OCI-LY1 (cell line): Measurements from ENCODE around the gene GPR180.

Experiments used
- CTCF ChIP-seq: fragments of 200-600 bp; sonication (generic), shearing (Covaris generic); IDR thresholded peaks from 2 replicates; pipeline ENCODE4 v1.5.1; 2017; ENCODE audit warnings: mild to moderate bottlenecking, antibody characterized with exemption, low read length, moderate library complexity, mixed read lengths
- EZH2 ChIP-seq: fragments of 200-600 bp; sonication (generic), shearing (Covaris generic); IDR thresholded peaks from 2 replicates; pipeline ENCODE4 v1.8.0; 2017; ENCODE audit warnings: borderline replicate concordance, mixed run types, mild to moderate bottlenecking, antibody characterized with exemption, low read length, moderate library complexity, mixed read lengths

GRCh38 chr13:94666065-94666464 lies 64.4 kb downstream of the GPR180 start:
- no peak for TF ChIP-seq CTCF
- no peak for TF ChIP-seq EZH2
